IPS-18c (cell line): ENCODE data around the gene FILIP1L.

ENCODE experiments used
- H3K4me3 ChIP-seq: 2 replicates; pipeline ENCODE4 v1.7.0; 2013; ENCODE audit warnings: low read depth, mild to moderate bottlenecking, low read length, moderate library complexity; ENCODE audit not compliant: insufficient read depth
- H3K9me3 ChIP-seq: one replicate; pipeline ENCODE4 v1.6.1; 2013; ENCODE audit warnings: mild to moderate bottlenecking, low read length, moderate library complexity; ENCODE audit not compliant: control insufficient read depth, insufficient read depth

The FILIP1L gene

GRCh38 chr3:99871231-99872045 lies 242.9 kb downstream of the FILIP1L start:
- H3K4me3 ChIP-seq, result no peak overlapping the region

GRCh38 chr3:99870712-99871111 lies 243.6 kb downstream of the FILIP1L start:
- H3K4me3 ChIP-seq, result no peak overlapping the region
- H3K9me3 ChIP-seq, result no peaks in the 10 kb centered on the region

More at GRCh38 chr3:99871231-99872045, 242.9 kb downstream of the FILIP1L start:
- H3K9me3 ChIP-seq, result no peaks in the 10 kb centered on the region

GRCh38 chr3:99869621-99870020 lies 244.7 kb downstream of the FILIP1L start:
- Histone ChIP-seq H3K9me3 (no peaks in the 10 kb centered on the region), H3K4me3 (no peak overlapping the region)

GRCh38 chr3:99868311-99868646 lies 246.0 kb downstream of the FILIP1L start:
- Histone ChIP-seq H3K4me3 (no peak overlapping the region), H3K9me3 (no peaks in the 10 kb centered on the region)

- no peaks in the 10 kb centered on the region for H3K9me3 ChIP-seq
Observed at GRCh38 chr3:99867594-99868310, 246.5 kb downstream of the FILIP1L start.

GRCh38 chr3:99866261-99866761 lies 248.0 kb downstream of the FILIP1L start:
- no peaks in the 10 kb centered on the region for H3K9me3 ChIP-seq
- no peak overlapping the region for H3K4me3 ChIP-seq

More at GRCh38 chr3:99867594-99868310, 246.5 kb downstream of the FILIP1L start:
- H3K4me3 ChIP-seq, result no peak overlapping the region

- H3K9me3 ChIP-seq, result no peaks in the 10 kb centered on the region
- H3K4me3 ChIP-seq, result no peak overlapping the region
Observed at GRCh38 chr3:99865321-99865720, 249.0 kb downstream of the FILIP1L start.

- H3K4me3 ChIP-seq, result no peak overlapping the region
- no peaks in the 10 kb centered on the region for H3K9me3 ChIP-seq
Observed at GRCh38 chr3:99864289-99864688, 250.0 kb downstream of the FILIP1L start.

GRCh38 chr3:99863588-99863987 lies 250.7 kb downstream of the FILIP1L start:
- H3K4me3 ChIP-seq, result no peak overlapping the region
- H3K9me3 ChIP-seq, result no peaks in the 10 kb centered on the region

GRCh38 chr3:99863002-99863401 lies 251.3 kb downstream of the FILIP1L start:
- no peak overlapping the region for H3K4me3 ChIP-seq
- H3K9me3 ChIP-seq, result no peaks in the 10 kb centered on the region

GRCh38 chr3:99862208-99862607 lies 252.1 kb downstream of the FILIP1L start:
- Histone ChIP-seq H3K9me3 (no peaks in the 10 kb centered on the region), H3K4me3 (no peak overlapping the region)

- H3K4me3 ChIP-seq, result no peak overlapping the region
- no peaks in the 10 kb centered on the region for H3K9me3 ChIP-seq
Observed at GRCh38 chr3:99861216-99861615, 253.1 kb downstream of the FILIP1L start.

GRCh38 chr3:99859825-99860224 lies 254.5 kb downstream of the FILIP1L start:
- Histone ChIP-seq H3K9me3 (no peaks in the 10 kb centered on the region), H3K4me3 (no peak overlapping the region)

GRCh38 chr3:99858469-99858868 lies 255.8 kb downstream of the FILIP1L start:
- no peak overlapping the region for H3K4me3 ChIP-seq

GRCh38 chr3:99857278-99857677 lies 257.0 kb downstream of the FILIP1L start:
- Histone ChIP-seq H3K9me3 (no peaks in the 10 kb centered on the region), H3K4me3 (no peak overlapping the region)

More at GRCh38 chr3:99858469-99858868, 255.8 kb downstream of the FILIP1L start:
- H3K9me3 ChIP-seq, result no peaks in the 10 kb centered on the region

- no peak overlapping the region for H3K4me3 ChIP-seq
- no peaks in the 10 kb centered on the region for H3K9me3 ChIP-seq
Observed at GRCh38 chr3:99856437-99857220, 257.7 kb downstream of the FILIP1L start.

- Histone ChIP-seq H3K4me3 (no peak overlapping the region), H3K9me3 (no peaks in the 10 kb centered on the region)
Observed at GRCh38 chr3:99855900-99856299, 258.4 kb downstream of the FILIP1L start.
